HUES48 (cell line): ENCODE results near the gene CHST5.

Source experiments
- H3K27ac ChIP-seq: one replicate; pipeline ENCODE4 v1.7.0; 2013; ENCODE audit warnings: low read depth, low read length, inconsistent platforms
- H3K27me3 ChIP-seq: 2 replicates; pipeline ENCODE4 v1.6.1; 2013; ENCODE audit warnings: mild to moderate bottlenecking, low read length; ENCODE audit not compliant: control insufficient read depth, insufficient read depth
- H3K36me3 ChIP-seq: 2 replicates; pipeline ENCODE4 v1.6.1; 2013; ENCODE audit warnings: low read length; ENCODE audit not compliant: control insufficient read depth, insufficient read depth
- H3K4me1 ChIP-seq: 2 replicates; pipeline ENCODE4 v1.6.1; 2013; ENCODE audit warnings: mild to moderate bottlenecking, low read length; ENCODE audit not compliant: control insufficient read depth, insufficient read depth
- H3K4me3 ChIP-seq: 2 replicates; pipeline ENCODE4 v1.5.1; 2013; ENCODE audit warnings: mild to moderate bottlenecking, low read depth, low read length
- H3K9ac ChIP-seq: 2 replicates; pipeline ENCODE4 v1.6.1; 2013; ENCODE audit warnings: mild to moderate bottlenecking, low read depth, low read length, moderate library complexity
- H3K9me3 ChIP-seq: 2 replicates; pipeline ENCODE4 v1.6.1; 2013; ENCODE audit warnings: low read length; ENCODE audit not compliant: control insufficient read depth, insufficient read depth

Gene CHST5

DNA sequence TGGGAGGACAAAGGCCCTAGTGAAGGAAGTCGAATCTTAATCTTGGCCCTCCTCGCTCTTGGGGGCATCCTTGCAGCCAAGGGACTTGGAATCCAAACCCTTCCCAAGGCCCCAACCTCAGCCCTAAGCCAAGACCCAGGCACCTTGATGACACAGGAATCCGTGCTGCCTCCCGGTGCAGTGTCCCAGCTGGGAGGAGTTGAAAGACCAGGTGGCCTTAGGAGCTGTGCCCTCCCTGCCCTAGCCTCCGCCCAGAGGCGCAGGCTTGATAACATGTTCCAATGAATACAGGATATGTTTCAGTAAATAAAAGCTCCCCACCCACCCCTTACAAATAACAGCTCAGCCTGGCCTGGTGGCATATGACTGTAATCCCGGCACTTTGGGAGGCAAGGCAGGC is at the start of gene CHST5:
TSS of gene CHST5 (minus strand) at position 208 of the 400 bp plus-strand sequence. CDS start 5,724 bp downstream, outside the sequence.
- H3K4me1 ChIP-seq: no peaks in the 10 kb centered on the region
- no peak within 1 kb of the TSS for H3K9ac ChIP-seq
- H3K36me3 ChIP-seq: no peaks in the 10 kb centered on the region
- no peaks in the 10 kb centered on the region for H3K9me3 ChIP-seq
- H3K27me3 ChIP-seq: no peaks in the 10 kb centered on the region
- no peak within 1 kb of the TSS for H3K4me3 ChIP-seq
- H3K27ac ChIP-seq: no peak within 1 kb of the TSS

DNA sequence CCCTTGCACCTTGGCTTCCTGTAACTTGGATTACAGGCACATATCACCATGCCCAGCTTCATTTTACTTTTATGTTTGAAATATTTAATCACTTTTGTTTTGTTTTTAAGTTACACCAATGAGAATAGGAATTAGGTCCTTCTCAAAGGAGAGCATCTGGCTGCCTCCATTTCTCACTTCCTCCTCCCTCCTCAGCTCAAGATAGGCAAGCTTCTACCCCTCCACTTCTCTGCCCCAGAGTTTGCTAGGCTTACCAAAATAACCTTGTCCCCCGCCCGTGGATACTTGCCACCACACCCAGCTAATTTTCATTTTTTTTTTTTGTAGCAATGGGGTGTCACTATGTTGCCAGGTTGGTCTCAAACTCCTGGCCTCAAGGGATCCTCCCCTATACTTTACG is 48.2 kb upstream of the CHST5 start:
- Histone ChIP-seq H3K9ac (no peak overlapping the region), H3K27ac (no peak overlapping the region), H3K36me3 (peaks cover 5% of the 10 kb centered on the region; the same call in 1 of the 2 replicates), H3K4me3 (no peak overlapping the region), H3K4me1 (no peaks in the 10 kb centered on the region), H3K27me3 (no peaks in the 10 kb centered on the region), H3K9me3 (no peaks in the 10 kb centered on the region)

- no peaks in the 10 kb centered on the region for H3K27me3 ChIP-seq
- H3K27ac ChIP-seq: no peak overlapping the region
- peaks cover 17% of the 10 kb centered on the region for H3K4me1 ChIP-seq
- no peaks in the 10 kb centered on the region for H3K9me3 ChIP-seq
- H3K4me3 ChIP-seq: no peak overlapping the region
- H3K9ac ChIP-seq: no peak overlapping the region
- H3K36me3 ChIP-seq: peaks cover 47% of the 10 kb centered on the region
These were observed 43.5 kb upstream of the CHST5 start for GRCh38 chr16:75579281-75579834.

GRCh38 chr16:75578725-75579124 is 42.8 kb upstream of the CHST5 start:
- no peaks in the 10 kb centered on the region for H3K27me3 ChIP-seq
- H3K4me3 ChIP-seq: no peak overlapping the region
- H3K27ac ChIP-seq: no peak overlapping the region
- H3K9me3 ChIP-seq: no peaks in the 10 kb centered on the region
- H3K36me3 ChIP-seq: peaks cover 53% of the 10 kb centered on the region
- no peak overlapping the region for H3K9ac ChIP-seq
- H3K4me1 ChIP-seq: peaks cover 17% of the 10 kb centered on the region

- H3K4me3 ChIP-seq: no peak overlapping the region
- no peak overlapping the region for H3K9ac ChIP-seq
- peaks cover 58% of the 10 kb centered on the region for H3K36me3 ChIP-seq
- H3K27me3 ChIP-seq: no peaks in the 10 kb centered on the region
- no peak overlapping the region for H3K27ac ChIP-seq
- H3K4me1 ChIP-seq: peaks cover 17% of the 10 kb centered on the region
- H3K9me3 ChIP-seq: no peaks in the 10 kb centered on the region
These were observed 42.3 kb upstream of the CHST5 start for GRCh38 chr16:75578212-75578611.

- Histone ChIP-seq H3K36me3 (peaks cover 71% of the 10 kb centered on the region), H3K4me1 (peaks cover 17% of the 10 kb centered on the region), H3K4me3 (no peak overlapping the region), H3K9me3 (no peaks in the 10 kb centered on the region), H3K27ac (peak overlapping the region; percentile 50), H3K9ac (no peak overlapping the region), H3K27me3 (no peaks in the 10 kb centered on the region)
These were observed 40.5 kb upstream of the CHST5 start for GRCh38 chr16:75576384-75576811.

DNA sequence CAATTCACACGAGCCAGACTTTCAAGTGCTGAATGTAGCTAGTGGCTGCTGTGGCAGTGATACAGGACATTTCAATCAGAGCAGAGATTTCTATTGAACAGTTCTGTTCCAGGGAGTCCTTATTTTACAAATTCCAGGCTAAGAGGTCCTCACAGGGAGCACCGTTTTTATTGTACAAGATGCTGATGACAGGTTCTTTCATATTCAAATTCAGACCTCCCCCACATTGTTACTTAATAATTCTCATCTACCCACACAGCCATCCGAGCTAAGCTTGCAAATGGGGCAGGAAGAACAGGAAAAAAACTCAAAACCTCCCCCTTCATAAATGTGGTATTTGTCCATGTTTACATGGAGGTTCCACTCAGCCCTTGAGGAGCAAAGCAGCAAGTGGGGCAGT is 40.0 kb upstream of the CHST5 start:
- H3K4me1 ChIP-seq: peaks cover 17% of the 10 kb centered on the region
- H3K9me3 ChIP-seq: no peaks in the 10 kb centered on the region
- H3K27me3 ChIP-seq: no peaks in the 10 kb centered on the region
- H3K36me3 ChIP-seq: peaks cover 75% of the 10 kb centered on the region
- no peak overlapping the region for H3K27ac ChIP-seq
- no peak overlapping the region for H3K9ac ChIP-seq
- no peak overlapping the region for H3K4me3 ChIP-seq

DNA sequence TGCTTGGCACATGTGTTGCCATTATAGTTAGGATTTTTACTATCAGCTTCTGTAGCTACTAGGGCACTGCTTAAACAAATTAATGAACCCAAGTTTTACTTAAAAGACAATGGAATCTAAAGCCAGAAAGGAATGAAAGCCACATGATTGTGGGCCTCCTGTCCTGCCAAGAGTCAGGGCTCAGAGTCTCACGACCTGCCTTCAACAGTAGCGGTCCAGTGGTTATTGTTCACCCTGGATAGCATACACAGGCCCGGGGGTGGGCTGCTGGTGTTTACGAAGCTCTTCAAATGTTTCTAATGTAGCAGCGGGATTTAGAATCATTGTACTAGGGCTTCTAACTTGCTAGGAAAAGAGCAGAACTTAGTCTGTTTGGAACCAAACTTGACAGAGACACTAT is 38.0 kb upstream of the CHST5 start:
- H3K27me3 ChIP-seq: no peaks in the 10 kb centered on the region
- H3K4me1 ChIP-seq: peaks cover 17% of the 10 kb centered on the region
- no peak overlapping the region for H3K4me3 ChIP-seq
- no peaks in the 10 kb centered on the region for H3K9me3 ChIP-seq
- H3K36me3 ChIP-seq: peaks cover 89% of the 10 kb centered on the region
- H3K27ac ChIP-seq: no peak overlapping the region
- no peak overlapping the region for H3K9ac ChIP-seq

- Histone ChIP-seq H3K9me3 (no peaks in the 10 kb centered on the region), H3K4me1 (peaks cover 17% of the 10 kb centered on the region), H3K36me3 (peaks cover 89% of the 10 kb centered on the region), H3K4me3 (no peak overlapping the region), H3K27ac (no peak overlapping the region), H3K27me3 (no peaks in the 10 kb centered on the region), H3K9ac (no peak overlapping the region)
These were observed 37.1 kb upstream of the CHST5 start for GRCh38 chr16:75572864-75573542.

DNA sequence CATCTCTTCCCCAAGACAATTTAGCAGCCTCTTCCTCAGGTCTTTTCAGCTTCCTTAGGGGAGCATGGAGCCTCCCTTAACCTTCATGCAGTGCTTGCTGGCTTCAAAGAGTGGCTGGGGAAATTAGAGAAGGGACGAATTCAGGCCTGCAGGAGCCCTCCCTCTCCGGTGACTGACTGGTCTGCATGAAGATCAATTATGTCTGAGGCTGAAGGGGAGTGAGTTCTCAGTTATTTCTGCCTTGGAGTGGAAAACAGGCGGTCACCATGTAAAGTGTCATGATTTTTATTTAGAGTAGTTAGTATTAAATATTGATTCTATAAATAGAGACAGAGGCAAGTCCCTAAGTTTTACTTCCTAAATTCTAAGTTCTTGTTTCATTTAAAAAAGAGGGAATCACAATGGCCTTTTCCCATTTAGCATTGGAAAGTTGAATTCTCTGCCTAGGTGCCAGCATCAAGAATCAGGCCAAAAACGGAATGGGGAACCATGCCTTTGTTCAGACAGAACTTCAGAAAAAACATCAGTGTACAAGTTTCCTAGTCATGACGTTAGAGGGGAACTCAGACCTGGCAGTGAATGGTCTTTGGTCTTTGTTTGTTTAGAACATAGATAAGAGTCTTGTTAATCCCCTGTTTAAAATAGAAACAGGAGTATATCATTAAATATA is 34.6 kb upstream of the CHST5 start:
- no peak overlapping the region for H3K9ac ChIP-seq
- H3K27me3 ChIP-seq: no peaks in the 10 kb centered on the region
- H3K4me1 ChIP-seq: peaks cover 7% of the 10 kb centered on the region
- H3K36me3 ChIP-seq: peaks cover 70% of the 10 kb centered on the region
- H3K4me3 ChIP-seq: no peak overlapping the region
- no peaks in the 10 kb centered on the region for H3K9me3 ChIP-seq
- no peak overlapping the region for H3K27ac ChIP-seq

GRCh38 chr16:75567911-75568310 is 32.0 kb upstream of the CHST5 start:
- Histone ChIP-seq H3K36me3 (peaks cover 48% of the 10 kb centered on the region), H3K4me3 (no peak overlapping the region)

More at GRCh38 chr16:75567911-75568310, 32.0 kb upstream of the CHST5 start:
- Histone ChIP-seq H3K27me3 (no peaks in the 10 kb centered on the region), H3K4me1 (peaks cover 18% of the 10 kb centered on the region), H3K9me3 (no peaks in the 10 kb centered on the region), H3K9ac (no peak overlapping the region), H3K27ac (no peak overlapping the region)
